Thoracic aorta (tissue), 2 donors: Measurements from ENCODE around the gene LAGE3. TPM values are rescaled to one million over a fixed set of nuclear protein-coding genes. Genes with fewer than 3 reads are reported as not detected.

Experiments used
- ATAC-seq: fragments of 150-250 bp; one replicate; pipeline ENCODE4 v1.8.0; 2017; ENCODE audit warnings: low read depth; ENCODE audit not compliant: insufficient number of reproducible peaks, low FRiP score
- DNase-seq: peaks from one replicate; pipeline ENCODE4 v3.0.0-alpha.2; 2020; ENCODE audit warnings: low spot score
- H3K27ac ChIP-seq, 2 donors: fragments of 200-600 bp; sonication (generic); 1 replicate in 1 of 2; 2 replicates in 1 of 2; pipeline ENCODE4 v1.5.1; 2016; ENCODE audit warnings: mild to moderate bottlenecking in 2 of 2, moderate library complexity in 2 of 2
- H3K27me3 ChIP-seq: fragments of 200-600 bp; sonication (generic); replicated peaks from 2 replicates; pipeline ENCODE4 v1.6.0; 2016; ENCODE audit warnings: mild to moderate bottlenecking; ENCODE audit not compliant: insufficient read depth
- H3K36me3 ChIP-seq: fragments of 200-600 bp; sonication (generic); one replicate; pipeline ENCODE4 v1.5.1; 2016
- H3K4me1 ChIP-seq, 2 donors: fragments of 200-600 bp; sonication (generic); 1 replicate in 1 of 2; 2 replicates in 1 of 2; pipeline versions ENCODE4 v1.5.1 to v1.6.0; 2016; ENCODE audit warnings: low read depth in 2 of 2, mild to moderate bottlenecking in 1 of 2; ENCODE audit not compliant: control insufficient read depth in 1 of 2
- H3K4me3 ChIP-seq: fragments of 200-600 bp; sonication (generic); 2 replicates; pipeline ENCODE4 v1.5.1; 2016; ENCODE audit warnings: mild to moderate bottlenecking
- H3K9me3 ChIP-seq: fragments of 200-600 bp; sonication (generic); 2 replicates; pipeline ENCODE4 v1.5.1; 2016
- CTCF ChIP-seq: fragments of 200-600 bp; sonication (generic); IDR thresholded peaks from one replicate; pipeline ENCODE4 v1.5.1; 2019; ENCODE audit warnings: antibody characterized with exemption
- total RNA-seq, 2 donors: library from RNA; depleted of rRNA; stranded (reverse); fragments of >200 nt; gene quantifications; one replicate each; pipeline versions ENCODE4 v1.1.0 to v1.2.3, GENCODE V29; 2016

Gene LAGE3
- total RNA-seq, 2 donors from 2014 or later, result 2.1 to 8.9 TPM

GRCh38 chrX:154488336-154489075 lies 9.4 kb upstream of the LAGE3 start:
- H3K27ac ChIP-seq, result no peak overlapping the region
- H3K4me1 ChIP-seq, result peaks cover 3 to 41% of the 10 kb centered on the region in 2 donors
- no peaks in the 10 kb centered on the region for H3K27me3 ChIP-seq
- ATAC-seq (no peak), DNase-seq (no peak)
- no peaks in the 10 kb centered on the region for H3K9me3 ChIP-seq
- TF ChIP-seq CTCF, result no peak
- H3K4me3 ChIP-seq, result no peak overlapping the region
- H3K36me3 ChIP-seq, result peaks cover 5% of the 10 kb centered on the region

DNA sequence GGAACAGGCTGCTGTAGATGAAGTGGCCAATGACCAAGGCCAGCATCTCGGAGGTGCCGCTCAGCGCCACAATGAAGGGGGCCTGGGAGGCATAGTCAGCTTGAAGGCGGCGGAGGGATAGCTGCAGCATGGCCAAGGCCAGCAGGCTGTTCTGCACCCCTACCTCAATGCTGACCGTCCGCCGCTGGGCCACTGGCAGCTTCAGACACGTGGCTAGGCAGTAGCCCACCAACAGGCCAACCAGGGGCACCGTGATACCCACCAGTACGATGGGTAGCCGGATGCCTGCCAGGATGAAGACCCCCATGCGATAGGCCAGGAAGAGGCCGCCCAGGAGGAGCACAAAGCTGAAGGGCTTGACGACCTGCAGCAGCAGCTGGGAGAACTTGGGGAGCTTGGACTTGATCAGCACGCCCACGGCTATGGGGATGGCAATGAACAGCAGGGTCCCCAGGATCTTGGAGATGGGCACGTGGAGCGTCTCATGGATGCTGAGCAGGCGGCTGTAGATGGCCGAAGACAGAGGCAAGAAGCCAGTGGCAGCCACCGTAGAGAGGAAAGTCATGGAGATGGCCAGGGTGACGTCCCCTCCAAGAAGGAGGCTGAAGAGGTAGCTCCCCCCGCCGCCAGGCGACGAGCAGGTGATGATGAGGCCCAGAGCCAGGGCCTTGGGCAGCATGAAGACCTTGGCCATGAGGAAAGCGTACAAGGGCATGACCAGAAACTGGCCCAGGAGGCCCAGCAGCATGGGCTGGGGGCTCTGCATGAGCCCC lies 8.6 kb upstream of the LAGE3 start:
- no peak for TF ChIP-seq CTCF
- DNase-seq, result no peak
- Histone ChIP-seq H3K9me3 (no peaks in the 10 kb centered on the region), H3K36me3 (peaks cover 5% of the 10 kb centered on the region), H3K4me3 (no peak overlapping the region), H3K4me1 (peaks cover 3 to 41% of the 10 kb centered on the region in 2 donors), H3K27me3 (no peaks in the 10 kb centered on the region), H3K27ac (peak overlapping the region; percentile 52 to 55)
- ATAC-seq, result no peak

DNA sequence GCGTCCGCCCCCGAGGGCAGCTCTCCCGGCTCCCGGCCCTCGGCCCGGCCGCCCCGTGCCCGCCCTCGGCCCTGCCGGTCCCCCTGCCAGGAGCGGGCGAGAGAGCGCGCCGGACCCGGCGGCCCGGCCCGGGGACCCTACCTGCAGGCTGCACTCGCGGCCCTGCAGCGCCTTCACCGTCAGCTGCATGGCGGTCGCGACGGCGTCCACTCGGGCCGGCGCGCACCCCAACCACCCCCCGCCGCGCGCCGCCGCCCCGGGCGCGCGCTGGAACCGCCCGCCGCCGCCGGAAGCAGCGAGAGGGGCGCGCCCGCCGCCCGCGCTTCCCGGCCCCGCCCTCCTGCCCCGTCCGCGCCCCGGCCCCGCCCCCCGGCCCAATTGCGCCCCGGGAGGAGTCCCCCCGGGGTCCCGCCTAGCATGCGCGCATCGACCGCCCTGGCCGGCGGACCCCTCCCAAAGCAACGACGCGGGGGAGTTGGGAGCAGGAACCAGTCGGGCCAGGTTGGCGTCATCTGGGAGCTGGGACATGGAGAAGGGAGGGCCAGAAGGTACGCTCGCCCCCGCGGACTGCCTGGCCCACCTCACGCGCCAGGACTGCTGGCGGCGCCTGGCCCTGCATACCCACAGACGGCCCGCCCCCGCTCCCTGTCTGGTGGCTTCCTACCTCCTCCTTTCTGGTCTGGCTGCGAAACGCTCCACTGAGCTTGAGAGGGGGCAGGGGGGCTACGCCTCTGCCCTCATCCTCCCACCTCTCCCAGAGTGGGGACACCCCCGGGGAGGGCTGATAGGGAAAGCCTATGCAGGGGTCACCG lies 7.5 kb upstream of the LAGE3 start, which contains the start of gene UBL4A:
Gene UBL4A (minus strand): TSS at position 220 of the 812 bp plus-strand sequence. CDS start 31 bp downstream, at position 189.
- no peak for TF ChIP-seq CTCF
- no peak for ATAC-seq
- peak within 1 kb of the TSS; percentile 52 to 77 for H3K27ac ChIP-seq
- no peaks in the 10 kb centered on the region for H3K9me3 ChIP-seq
- peaks cover 5% of the 10 kb centered on the region for H3K36me3 ChIP-seq
- H3K27me3 ChIP-seq, result no peaks in the 10 kb centered on the region
- H3K4me3 ChIP-seq, result peak within 1 kb of the TSS; percentile 78
- peak; percentile 30 for DNase-seq
- H3K4me1 ChIP-seq, result peaks cover 3 to 41% of the 10 kb centered on the region in 2 donors

GRCh38 chrX:154486052-154486395 lies 6.9 kb upstream of the LAGE3 start:
- peak overlapping the region; percentile 78 for H3K4me3 ChIP-seq
- H3K9me3 ChIP-seq, result no peaks in the 10 kb centered on the region
- no peak for TF ChIP-seq CTCF
- H3K27me3 ChIP-seq, result no peaks in the 10 kb centered on the region
- peaks cover 3 to 41% of the 10 kb centered on the region in 2 donors for H3K4me1 ChIP-seq
- no peak for DNase-seq
- peaks cover 5% of the 10 kb centered on the region for H3K36me3 ChIP-seq
- ATAC-seq, result no peak
- peak overlapping the region; percentile 38 to 77 for H3K27ac ChIP-seq
